Neural progenitor cell (in vitro differentiated cells): Measurements from ENCODE around the gene SLC46A2. TPM values are rescaled to one million over a fixed set of nuclear protein-coding genes. Genes with fewer than 3 reads are reported as not detected.

Experiments
- DNase-seq: peaks from one replicate; pipeline ENCODE4 v3.0.0-alpha.2; 2016; ENCODE audit warnings: low spot score
- H2AFZ ChIP-seq: fragments of 200-600 bp; sonication (generic); replicated peaks from 2 replicates; pipeline ENCODE4 v1.6.1; 2016; ENCODE audit warnings: antibody characterized with exemption
- H3F3A ChIP-seq: fragments of 200-600 bp; sonication (generic); 2 replicates; pipeline ENCODE4 v1.6.1; 2016; ENCODE audit warnings: antibody characterized with exemption, low read depth
- H3K27ac ChIP-seq: fragments of 200-600 bp; sonication (generic); 2 replicates; pipeline ENCODE4 v1.5.1; 2016; ENCODE audit warnings: mild to moderate bottlenecking
- H3K27me3 ChIP-seq: fragments of 200-600 bp; sonication (generic); 2 replicates; pipeline ENCODE4 v1.6.1; 2016; ENCODE audit warnings: mild to moderate bottlenecking, moderate library complexity
- H3K36me3 ChIP-seq: fragments of 200-600 bp; sonication (generic); 2 replicates; pipeline ENCODE4 v1.5.1; 2016
- H3K4me1 ChIP-seq: fragments of 200-600 bp; sonication (generic); 2 replicates; pipeline ENCODE4 v1.6.1; 2016; ENCODE audit warnings: mixed run types
- H3K4me2 ChIP-seq: fragments of 200-600 bp; sonication (generic); 2 replicates; pipeline ENCODE4 v1.6.1; 2016
- H3K4me3 ChIP-seq: fragments of 200-600 bp; sonication (generic); 2 replicates; pipeline ENCODE4 v1.5.1; 2016
- H3K79me2 ChIP-seq: fragments of 200-600 bp; sonication (generic); 2 replicates; pipeline ENCODE4 v1.6.1; 2016; ENCODE audit warnings: low read depth
- H3K9ac ChIP-seq: fragments of 200-600 bp; sonication (generic); 2 replicates; pipeline ENCODE4 v1.6.1; 2016
- H3K9me3 ChIP-seq: fragments of 200-600 bp; sonication (generic); 2 replicates; pipeline ENCODE4 v1.5.1; 2016; ENCODE audit warnings: low read depth
- H4K20me1 ChIP-seq: fragments of 200-600 bp; sonication (generic); 2 replicates; pipeline ENCODE4 v1.6.1; 2016; ENCODE audit warnings: low read depth
- H3K27ac Mint-ChIP-seq: 3 replicates; pipeline ENCODE4 v1.8.0; 2021; ENCODE audit warnings: mixed read lengths
- H3K27me3 Mint-ChIP-seq: 2 replicates; pipeline ENCODE4 v1.8.0; 2022; ENCODE audit warnings: low read depth, mild to moderate bottlenecking, inconsistent platforms, moderate library complexity, mixed read lengths; ENCODE audit not compliant: insufficient read depth
- H3K36me3 Mint-ChIP-seq: 3 replicates; pipeline ENCODE4 v1.8.0; 2021; ENCODE audit warnings: mixed read lengths
- H3K4me1 Mint-ChIP-seq: 3 replicates; pipeline ENCODE4 v1.8.0; 2021; ENCODE audit warnings: mixed read lengths
- H3K4me3 Mint-ChIP-seq: 3 replicates; pipeline ENCODE4 v1.8.0; 2021; ENCODE audit warnings: mild to moderate bottlenecking, moderate library complexity, mixed read lengths
- H3K9me3 Mint-ChIP-seq: 3 replicates; pipeline ENCODE4 v1.8.0; 2020; ENCODE audit warnings: mixed read lengths
- CTCF ChIP-seq: fragments of 200-600 bp; sonication (generic); IDR thresholded peaks from 2 replicates; pipeline ENCODE4 v1.5.1; 2017; ENCODE audit warnings: antibody characterized with exemption, mild to moderate bottlenecking
- EZH2 ChIP-seq: fragments of 200-600 bp; sonication (generic); IDR thresholded peaks from 2 replicates; pipeline ENCODE4 v1.6.1; 2017; ENCODE audit warnings: antibody characterized with exemption, mild to moderate bottlenecking, moderate library complexity
- EZH2phosphoT487 ChIP-seq: fragments of 200-600 bp; sonication (generic); IDR thresholded peaks from 2 replicates; pipeline ENCODE4 v1.6.1; 2017; ENCODE audit warnings: antibody characterized with exemption
- total RNA-seq: library from RNA; depleted of rRNA; stranded (reverse); fragments of >200 nt; gene quantifications from 2 replicates; pipeline ENCODE4 v1.2.3, GENCODE V29; 2015; ENCODE audit warnings: low replicate concordance

Gene SLC46A2
- total RNA-seq, 1 donor from 2014 or later: not detected

- no peaks in the 10 kb centered on the region for H4K20me1 ChIP-seq
- H3K27me3 ChIP-seq: peaks cover 36% of the 10 kb centered on the region
- no peak overlapping the region for H3K9ac ChIP-seq
- H3K79me2 ChIP-seq: no peaks in the 10 kb centered on the region
- no peaks in the 10 kb centered on the region for H3K9me3 ChIP-seq
- no peaks in the 10 kb centered on the region for H3K36me3 Mint-ChIP-seq
- H3K27ac ChIP-seq: no peak overlapping the region
- no peaks in the 10 kb centered on the region for H3K36me3 ChIP-seq
- no peaks in the 10 kb centered on the region for H3F3A ChIP-seq
- H3K4me3 ChIP-seq: no peak overlapping the region
- H3K9me3 Mint-ChIP-seq: no peaks in the 10 kb centered on the region
- no peak overlapping the region for H3K27ac Mint-ChIP-seq
- no peak for TF ChIP-seq EZH2
- no peak for TF ChIP-seq EZH2phosphoT487
- TF ChIP-seq CTCF: no peak
- no peak overlapping the region for H2AFZ ChIP-seq
- no peaks in the 10 kb centered on the region for H3K4me1 Mint-ChIP-seq
- H3K4me2 ChIP-seq: no peak overlapping the region
- no peaks in the 10 kb centered on the region for H3K4me1 ChIP-seq
- H3K4me3 Mint-ChIP-seq: no peak overlapping the region
- DNase-seq: no peak
- peaks cover 2% of the 10 kb centered on the region for H3K27me3 Mint-ChIP-seq
These were observed 22.0 kb upstream of the SLC46A2 start for GRCh38 chr9:112912636-112913035.

- H3K27me3 ChIP-seq: peaks cover 28% of the 10 kb centered on the region
- peaks cover 2% of the 10 kb centered on the region for H3K27me3 Mint-ChIP-seq
These were observed 21.1 kb upstream of the SLC46A2 start for GRCh38 chr9:112911736-112912135.

GRCh38 chr9:112905084-112905483 is 14.4 kb upstream of the SLC46A2 start:
- Histone ChIP-seq H3K79me2 (no peaks in the 10 kb centered on the region), H3K27me3 (peaks cover 12% of the 10 kb centered on the region), H3K27ac (no peak overlapping the region), H2AFZ (no peak overlapping the region), H3K4me3 (no peak overlapping the region), H3K4me2 (no peak overlapping the region), H3K36me3 (no peaks in the 10 kb centered on the region), H3K4me1 (no peaks in the 10 kb centered on the region), H3K9ac (no peak overlapping the region), H4K20me1 (no peaks in the 10 kb centered on the region), H3K9me3 (no peaks in the 10 kb centered on the region), H3F3A (no peaks in the 10 kb centered on the region)
- Mint-ChIP-seq H3K36me3 (no peaks in the 10 kb centered on the region), H3K9me3 (no peaks in the 10 kb centered on the region), H3K27ac (no peak overlapping the region), H3K4me3 (no peak overlapping the region), H3K27me3 (no peaks in the 10 kb centered on the region), H3K4me1 (no peaks in the 10 kb centered on the region)
- no peak for TF ChIP-seq EZH2
- no peak for TF ChIP-seq CTCF
- TF ChIP-seq EZH2phosphoT487: no peak
- DNase-seq: no peak

More at GRCh38 chr9:112911736-112912135, 21.1 kb upstream of the SLC46A2 start:
- H3K79me2 ChIP-seq: no peaks in the 10 kb centered on the region
- no peak for TF ChIP-seq EZH2
- no peak for TF ChIP-seq CTCF
- TF ChIP-seq EZH2phosphoT487: no peak
- H3K9me3 Mint-ChIP-seq: no peaks in the 10 kb centered on the region
- no peak overlapping the region for H3K4me3 ChIP-seq
- no peaks in the 10 kb centered on the region for H3F3A ChIP-seq
- H2AFZ ChIP-seq: no peak overlapping the region
- no peak overlapping the region for H3K4me3 Mint-ChIP-seq
- H3K27ac ChIP-seq: no peak overlapping the region
- H3K27ac Mint-ChIP-seq: no peak overlapping the region
- no peak overlapping the region for H3K9ac ChIP-seq
- H4K20me1 ChIP-seq: no peaks in the 10 kb centered on the region
- H3K4me2 ChIP-seq: no peak overlapping the region
- H3K4me1 ChIP-seq: no peaks in the 10 kb centered on the region
- H3K36me3 ChIP-seq: no peaks in the 10 kb centered on the region
- no peaks in the 10 kb centered on the region for H3K9me3 ChIP-seq
- no peaks in the 10 kb centered on the region for H3K4me1 Mint-ChIP-seq
- DNase-seq: no peak
- H3K36me3 Mint-ChIP-seq: no peaks in the 10 kb centered on the region

- H3K27me3 Mint-ChIP-seq: no peaks in the 10 kb centered on the region
- Histone ChIP-seq H3K79me2 (no peaks in the 10 kb centered on the region), H3K4me1 (no peaks in the 10 kb centered on the region), H2AFZ (no peak overlapping the region), H3K36me3 (no peaks in the 10 kb centered on the region), H3F3A (no peaks in the 10 kb centered on the region), H3K4me3 (no peak overlapping the region), H3K27me3 (peaks cover 22% of the 10 kb centered on the region), H4K20me1 (no peaks in the 10 kb centered on the region), H3K27ac (no peak overlapping the region), H3K9ac (no peak overlapping the region), H3K4me2 (no peak overlapping the region), H3K9me3 (no peaks in the 10 kb centered on the region)
- DNase-seq: no peak
- no peaks in the 10 kb centered on the region for H3K36me3 Mint-ChIP-seq
- TF ChIP-seq EZH2phosphoT487 (no peak), EZH2 (no peak), CTCF (no peak)
- no peak overlapping the region for H3K27ac Mint-ChIP-seq
- no peak overlapping the region for H3K4me3 Mint-ChIP-seq
- no peaks in the 10 kb centered on the region for H3K9me3 Mint-ChIP-seq
- no peaks in the 10 kb centered on the region for H3K4me1 Mint-ChIP-seq
These were observed 10.2 kb upstream of the SLC46A2 start for GRCh38 chr9:112900901-112901300.
